Osteocyte (in vitro differentiated cells): ENCODE results near the gene TCEAL5. TPM values are rescaled to one million over a fixed set of nuclear protein-coding genes. Genes with fewer than 3 reads are reported as not detected.

ENCODE experiments used
- DNase-seq: peaks from one replicate; pipeline ENCODE4 v3.0.0; 2021; ENCODE audit warnings: mixed read lengths; ENCODE audit not compliant: unreplicated experiment; ENCODE audit errors: extremely low spot score
- H3K27ac Mint-ChIP-seq: one replicate; pipeline ENCODE4 v1.8.0; 2021; ENCODE audit warnings: mild to moderate bottlenecking, mixed read lengths; ENCODE audit not compliant: unreplicated experiment
- H3K27me3 Mint-ChIP-seq: one replicate; pipeline ENCODE4 v1.8.0; 2021; ENCODE audit warnings: mixed read lengths; ENCODE audit not compliant: unreplicated experiment
- H3K36me3 Mint-ChIP-seq: one replicate; pipeline ENCODE4 v1.8.0; 2021; ENCODE audit warnings: mixed read lengths; ENCODE audit not compliant: unreplicated experiment
- H3K4me1 Mint-ChIP-seq: one replicate; pipeline ENCODE4 v1.8.0; 2021; ENCODE audit warnings: mixed read lengths; ENCODE audit not compliant: unreplicated experiment
- H3K4me3 Mint-ChIP-seq: one replicate; pipeline ENCODE4 v1.8.0; 2021; ENCODE audit warnings: mild to moderate bottlenecking, moderate library complexity, mixed read lengths; ENCODE audit not compliant: unreplicated experiment
- H3K9me3 Mint-ChIP-seq: one replicate; pipeline ENCODE4 v1.8.0; 2021; ENCODE audit warnings: mixed read lengths; ENCODE audit not compliant: unreplicated experiment
- CTCF ChIP-seq: fragments of 200-600 bp; sonication (generic); IDR thresholded peaks from 2 replicates; pipeline ENCODE4 v1.5.0; 2021; ENCODE audit warnings: antibody characterized with exemption, mild to moderate bottlenecking, moderate library complexity
- total RNA-seq: library from RNA; stranded (reverse); gene quantifications from 2 replicates; pipeline ENCODE4 v1.2.1, GENCODE V29; 2021

The TCEAL5 gene
- total RNA-seq, 1 donor from 2014 or later = not detected

- Mint-ChIP-seq H3K4me1 (peaks cover 9% of the 10 kb centered on the region), H3K9me3 (peaks cover 4% of the 10 kb centered on the region)
Measured at GRCh38 chrX:103258275-103258674, 18.3 kb downstream of the TCEAL5 start.

GRCh38 chrX:103256651-103257050 lies 19.9 kb downstream of the TCEAL5 start:
- H3K36me3 Mint-ChIP-seq = no peaks in the 10 kb centered on the region
- no peak for DNase-seq
- H3K4me3 Mint-ChIP-seq = no peak overlapping the region
- no peak overlapping the region for H3K27ac Mint-ChIP-seq
- H3K4me1 Mint-ChIP-seq = peaks cover 9% of the 10 kb centered on the region
- no peaks in the 10 kb centered on the region for H3K9me3 Mint-ChIP-seq
- H3K27me3 Mint-ChIP-seq = peaks cover 10% of the 10 kb centered on the region
- no peak for TF ChIP-seq CTCF

More at GRCh38 chrX:103258275-103258674, 18.3 kb downstream of the TCEAL5 start:
- Mint-ChIP-seq H3K27me3 (peaks cover 23% of the 10 kb centered on the region), H3K36me3 (no peaks in the 10 kb centered on the region), H3K27ac (no peak overlapping the region), H3K4me3 (no peak overlapping the region)
- no peak for DNase-seq
- no peak for TF ChIP-seq CTCF

- Mint-ChIP-seq H3K9me3 (no peaks in the 10 kb centered on the region), H3K4me1 (peaks cover 9% of the 10 kb centered on the region), H3K36me3 (no peaks in the 10 kb centered on the region), H3K4me3 (peak within 1 kb of the TSS; percentile 85), H3K27ac (peak within 1 kb of the TSS; percentile 90), H3K27me3 (peaks cover 5% of the 10 kb centered on the region)
- TF ChIP-seq CTCF = no peak
- DNase-seq = no peak
Measured at GRCh38 chrX:103254921-103255493, 21.5 kb downstream of the TCEAL5 start, which contains the start of gene TCEAL8. Gene TCEAL8, minus strand, starts transcription at chrX:103255155. Its CDS starts 1,176 bp downstream, at chrX:103253979.

- peaks cover 9% of the 10 kb centered on the region for H3K4me1 Mint-ChIP-seq
- H3K27me3 Mint-ChIP-seq = no peaks in the 10 kb centered on the region
- H3K4me3 Mint-ChIP-seq = peak overlapping the region; percentile 85
- no peaks in the 10 kb centered on the region for H3K36me3 Mint-ChIP-seq
- no peaks in the 10 kb centered on the region for H3K9me3 Mint-ChIP-seq
- no peak for TF ChIP-seq CTCF
- peak overlapping the region; percentile 90 for H3K27ac Mint-ChIP-seq
- no peak for DNase-seq
Measured at GRCh38 chrX:103254171-103254824, 22.3 kb downstream of the TCEAL5 start.

GRCh38 chrX:103253608-103254007 lies 22.9 kb downstream of the TCEAL5 start:
- Mint-ChIP-seq H3K27ac (peak overlapping the region; percentile 90), H3K27me3 (no peaks in the 10 kb centered on the region), H3K36me3 (no peaks in the 10 kb centered on the region), H3K4me3 (peak overlapping the region; percentile 85), H3K9me3 (no peaks in the 10 kb centered on the region), H3K4me1 (peaks cover 9% of the 10 kb centered on the region)
- DNase-seq = no peak
- no peak for TF ChIP-seq CTCF
